DND-41 (cell line): Measurements from ENCODE around the gene OPCML.

Experiments used
- ATAC-seq: fragments of 200-7000 bp; cut with Tn5 transposase; 3 replicates; pipeline ENCODE4 v1.9.1; 2021; ENCODE audit warnings: low read depth; ENCODE audit not compliant: insufficient read depth
- DNase-seq: peaks from one replicate; pipeline ENCODE4 v3.0.0-alpha.2; 2020
- H2AFZ ChIP-seq: 2 replicates; pipeline ENCODE4 v1.6.0; 2012; ENCODE audit warnings: low read depth, low read length
- H3K27ac ChIP-seq: 2 replicates; pipeline ENCODE4 v1.5.1; 2012; ENCODE audit warnings: low read length, inconsistent platforms
- H3K27me3 ChIP-seq: fragments of 200-600 bp; sonication (generic); 2 replicates; pipeline ENCODE4 v1.6.0; 2012; ENCODE audit warnings: low read length, mild to moderate bottlenecking, inconsistent platforms; ENCODE audit not compliant: insufficient read depth, poor library complexity
- H3K36me3 ChIP-seq: 2 replicates; pipeline ENCODE4 v1.5.1; 2012; ENCODE audit warnings: low read length, inconsistent platforms; ENCODE audit not compliant: insufficient read depth
- H3K4me1 ChIP-seq: 2 replicates; pipeline ENCODE4 v1.5.1; 2012; ENCODE audit warnings: mild to moderate bottlenecking, low read length; ENCODE audit not compliant: insufficient read depth
- H3K4me2 ChIP-seq: 2 replicates; pipeline ENCODE4 v1.6.0; 2012; ENCODE audit warnings: mild to moderate bottlenecking, moderate library complexity, low read length, inconsistent platforms; ENCODE audit not compliant: insufficient read depth
- H3K4me3 ChIP-seq, 2 experiments: fragments of 200-600 bp in 1 of 2; shearing (Covaris generic) in 1 of 2; 2 replicates each; pipeline ENCODE4 v1.5.1; 2012 to 2016; ENCODE audit warnings: inconsistent platforms in 2 of 2, low read length in 2 of 2, mild to moderate bottlenecking in 2 of 2, low read depth in 1 of 2, moderate library complexity in 1 of 2
- H3K79me2 ChIP-seq: 2 replicates; pipeline ENCODE4 v1.6.0; 2012; ENCODE audit warnings: low read length, inconsistent platforms; ENCODE audit not compliant: insufficient read depth
- H3K9ac ChIP-seq: 2 replicates; pipeline ENCODE4 v1.6.0; 2012; ENCODE audit warnings: low read depth, mild to moderate bottlenecking, inconsistent platforms, low read length, moderate library complexity
- H3K9me3 ChIP-seq: 2 replicates; pipeline ENCODE4 v1.5.1; 2012; ENCODE audit warnings: low read length, moderate library complexity, mild to moderate bottlenecking, inconsistent platforms; ENCODE audit not compliant: insufficient read depth, severe bottlenecking
- H4K20me1 ChIP-seq: 2 replicates; pipeline ENCODE4 v1.6.0; 2012; ENCODE audit warnings: low read length; ENCODE audit not compliant: insufficient read depth
- EZH2 ChIP-seq: IDR thresholded peaks from 3 replicates; pipeline ENCODE4 v1.6.1; 2012; ENCODE audit warnings: borderline replicate concordance, low read depth, mild to moderate bottlenecking, moderate library complexity, low read length, inconsistent platforms; ENCODE audit not compliant: severe bottlenecking
- TF ChIP-seq, protein P1 (sequence below): IDR thresholded peaks from 2 replicates; pipeline ENCODE4 v1.5.1; 2012; ENCODE audit warnings: borderline replicate concordance, low read length, moderate library complexity, mild to moderate bottlenecking; ENCODE audit not compliant: poor library complexity, severe bottlenecking; ENCODE audit errors: extremely low read depth

The OPCML gene

DNA sequence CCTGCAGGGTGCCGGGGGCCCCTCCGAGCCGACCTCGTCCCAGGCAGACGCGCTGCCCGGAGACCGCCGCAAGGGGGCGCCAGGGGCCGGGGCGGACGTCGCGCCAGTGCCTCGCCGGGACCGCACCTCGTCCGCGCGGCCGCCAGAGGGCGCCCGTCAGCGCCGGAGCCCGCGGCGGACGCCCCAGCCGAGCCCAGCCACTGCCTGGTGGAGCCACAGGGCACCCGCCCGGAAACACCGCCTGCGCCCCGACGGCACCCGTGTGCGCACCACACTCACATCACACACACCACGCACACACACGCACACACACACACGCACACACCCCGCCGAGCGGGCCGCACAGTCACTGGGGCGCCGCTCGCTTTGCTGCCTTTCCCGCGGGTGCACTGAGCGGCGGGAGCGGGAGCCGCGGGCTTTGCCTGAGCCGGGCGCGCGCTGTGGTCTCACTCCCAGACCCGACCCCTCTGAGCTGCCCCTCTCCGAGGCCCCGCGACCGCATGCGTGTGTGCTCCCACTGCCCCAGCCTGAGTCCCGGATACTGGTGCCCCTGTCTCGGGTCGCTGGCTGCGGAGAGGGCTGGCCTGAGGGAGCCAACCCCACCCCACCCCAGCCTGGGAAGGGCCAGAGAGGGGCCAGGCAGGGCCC, 449.3 kb downstream of the OPCML start:
- no peak for DNase-seq
- no peak overlapping the region for H3K4me2 ChIP-seq
- H3K9ac ChIP-seq = no peak overlapping the region

DNA sequence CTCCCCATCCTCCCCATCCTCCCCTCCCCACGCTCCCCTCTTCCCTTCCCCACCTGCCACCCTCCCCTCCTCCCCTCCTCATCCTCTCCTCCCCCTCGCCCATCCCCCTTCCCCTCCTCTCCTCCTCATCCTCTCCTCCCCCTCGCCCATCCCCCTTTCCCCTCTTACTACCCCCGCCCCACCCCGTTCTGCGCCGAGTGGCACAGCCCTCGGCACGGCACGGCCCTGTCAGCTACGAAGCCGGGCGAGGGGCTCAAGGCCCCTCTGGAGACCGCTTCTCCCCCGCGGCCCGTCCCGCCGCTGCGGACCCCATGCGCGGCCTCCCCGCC, 449.9 kb downstream of the OPCML start:
- no peaks in the 10 kb centered on the region for H3K9me3 ChIP-seq
- DNase-seq = peak; percentile 11

More for the DNA sequence above, 449.3 kb downstream of the OPCML start:
- Histone ChIP-seq H3K79me2 (no peaks in the 10 kb centered on the region), H2AFZ (no peak overlapping the region), H3K4me1 (no peaks in the 10 kb centered on the region), H3K36me3 (no peaks in the 10 kb centered on the region), H3K9me3 (no peaks in the 10 kb centered on the region), H3K4me3 (no peak overlapping the region), H4K20me1 (no peaks in the 10 kb centered on the region), H3K27me3 (peaks cover 4% of the 10 kb centered on the region), H3K27ac (no peak overlapping the region)
- ATAC-seq = no peak
- TF ChIP-seq, protein P1, sequence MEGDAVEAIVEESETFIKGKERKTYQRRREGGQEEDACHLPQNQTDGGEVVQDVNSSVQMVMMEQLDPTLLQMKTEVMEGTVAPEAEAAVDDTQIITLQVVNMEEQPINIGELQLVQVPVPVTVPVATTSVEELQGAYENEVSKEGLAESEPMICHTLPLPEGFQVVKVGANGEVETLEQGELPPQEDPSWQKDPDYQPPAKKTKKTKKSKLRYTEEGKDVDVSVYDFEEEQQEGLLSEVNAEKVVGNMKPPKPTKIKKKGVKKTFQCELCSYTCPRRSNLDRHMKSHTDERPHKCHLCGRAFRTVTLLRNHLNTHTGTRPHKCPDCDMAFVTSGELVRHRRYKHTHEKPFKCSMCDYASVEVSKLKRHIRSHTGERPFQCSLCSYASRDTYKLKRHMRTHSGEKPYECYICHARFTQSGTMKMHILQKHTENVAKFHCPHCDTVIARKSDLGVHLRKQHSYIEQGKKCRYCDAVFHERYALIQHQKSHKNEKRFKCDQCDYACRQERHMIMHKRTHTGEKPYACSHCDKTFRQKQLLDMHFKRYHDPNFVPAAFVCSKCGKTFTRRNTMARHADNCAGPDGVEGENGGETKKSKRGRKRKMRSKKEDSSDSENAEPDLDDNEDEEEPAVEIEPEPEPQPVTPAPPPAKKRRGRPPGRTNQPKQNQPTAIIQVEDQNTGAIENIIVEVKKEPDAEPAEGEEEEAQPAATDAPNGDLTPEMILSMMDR = no peak
- TF ChIP-seq EZH2 = no peak

DNA sequence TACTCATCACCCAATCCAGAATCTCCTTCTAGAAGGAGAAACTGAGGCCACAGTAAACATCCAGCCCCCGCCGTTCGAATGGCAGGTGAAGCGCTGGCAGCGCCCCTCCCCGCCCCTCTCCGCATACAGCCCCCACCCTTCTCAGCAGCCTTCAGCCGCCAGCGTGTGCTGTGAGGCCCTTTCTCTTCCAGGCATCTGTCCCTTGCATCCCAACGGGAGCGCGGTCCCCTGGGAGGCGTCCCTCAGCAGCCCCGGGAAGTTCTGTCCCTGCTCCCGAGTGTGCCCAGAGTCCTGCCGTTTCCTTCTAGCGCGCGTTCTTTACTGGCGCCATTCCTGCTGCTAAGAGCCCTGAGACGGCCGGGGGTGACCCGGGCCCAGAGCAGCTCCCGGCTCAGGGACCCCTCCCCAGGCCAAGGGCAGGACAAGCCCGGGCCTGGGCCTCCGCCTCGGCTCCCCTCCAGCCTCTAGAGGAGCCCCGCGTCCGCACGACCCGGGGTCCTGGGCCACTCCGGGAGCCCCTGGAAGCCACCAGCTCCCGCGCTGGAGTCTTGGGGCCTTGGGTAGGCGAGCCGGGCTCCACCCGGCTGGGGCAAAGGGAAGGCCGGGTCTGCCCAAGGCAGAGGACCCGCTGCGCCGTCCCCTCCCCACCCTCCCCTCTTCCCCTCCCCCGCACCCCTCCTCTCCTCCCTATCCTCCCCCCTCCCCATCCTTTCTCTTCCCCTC, 450.4 kb downstream of the OPCML start:
- Histone ChIP-seq H3K27me3 (no peaks in the 10 kb centered on the region), H3K9ac (no peak overlapping the region), H3K79me2 (no peaks in the 10 kb centered on the region), H4K20me1 (no peaks in the 10 kb centered on the region), H3K4me3 (no peak overlapping the region), H3K4me1 (no peaks in the 10 kb centered on the region), H3K36me3 (no peaks in the 10 kb centered on the region), H3K9me3 (no peaks in the 10 kb centered on the region), H3K4me2 (no peak overlapping the region), H2AFZ (no peak overlapping the region), H3K27ac (no peak overlapping the region)
- ATAC-seq (no peak), DNase-seq (no peak)
- TF ChIP-seq, protein P1 = no peak
- no peak for TF ChIP-seq EZH2

More for the DNA sequence above, 449.9 kb downstream of the OPCML start:
- Histone ChIP-seq H3K27ac (no peak overlapping the region), H3K79me2 (no peaks in the 10 kb centered on the region), H2AFZ (no peak overlapping the region), H3K4me1 (no peaks in the 10 kb centered on the region), H4K20me1 (no peaks in the 10 kb centered on the region), H3K36me3 (no peaks in the 10 kb centered on the region), H3K4me3 (no peak overlapping the region), H3K27me3 (no peaks in the 10 kb centered on the region), H3K4me2 (no peak overlapping the region), H3K9ac (no peak overlapping the region)
- no peak for TF ChIP-seq EZH2
- TF ChIP-seq, protein P1 = no peak
- ATAC-seq = no peak
